Heart left ventricle (tissue), 16 donors: ENCODE data around the gene SYMPK. TPM values are rescaled to one million over a fixed set of nuclear protein-coding genes. Genes with fewer than 3 reads are reported as not detected.
A peak's percentile ranks its signal among the peaks of the same experiment; 100 is the strongest.

Source experiments
- ATAC-seq, 4 donors: fragments of 200-7000 bp; cut with Tn5 transposase; one replicate each; pipeline ENCODE4 v1.9.1; 2020 to 2022; ENCODE audit warnings: moderate library complexity in 4 of 4, mild to moderate bottlenecking in 3 of 4, moderate number of reproducible peaks in 1 of 4
- DNase-seq, 5 donors: peaks; one replicate each; pipeline ENCODE4 v3.0.0-alpha.2; 2020
- H3K27ac ChIP-seq, 12 donors: fragments of 200-600 bp; sonication (generic) in 4 of 12; one replicate each; pipeline versions ENCODE4 v1.5.0 to v1.8.0; 2016 to 2022; ENCODE audit warnings: mild to moderate bottlenecking in 2 of 12
- H3K27me3 ChIP-seq, 9 donors: fragments of 200-600 bp; sonication (generic) in 2 of 9; one replicate each; pipeline versions ENCODE4 v1.5.1 to v1.8.0; 2016 to 2022; ENCODE audit warnings: mild to moderate bottlenecking in 3 of 9
- H3K36me3 ChIP-seq, 9 donors: fragments of 200-600 bp; sonication (generic) in 2 of 9; one replicate each; pipeline versions ENCODE4 v1.5.0 to v1.8.0; 2018 to 2022; ENCODE audit warnings: mild to moderate bottlenecking in 2 of 9
- H3K4me1 ChIP-seq, 12 donors: fragments of 200-600 bp; sonication (generic) in 4 of 12; one replicate each; pipeline versions ENCODE4 v1.5.0 to v1.8.0; 2016 to 2022; ENCODE audit warnings: mild to moderate bottlenecking in 3 of 12
- H3K4me3 ChIP-seq, 12 donors: fragments of 200-600 bp; sonication (generic) in 4 of 12; one replicate each; pipeline versions ENCODE4 v1.5.0 to v1.8.0; 2017 to 2022; ENCODE audit warnings: mild to moderate bottlenecking in 9 of 12, moderate library complexity in 4 of 12
- H3K9me3 ChIP-seq, 12 donors: fragments of 200-600 bp; sonication (generic) in 4 of 12; one replicate each; pipeline versions ENCODE4 v1.5.0 to v1.8.0; 2016 to 2022; ENCODE audit warnings: mild to moderate bottlenecking in 1 of 12
- CTCF ChIP-seq, 12 donors: fragments of 200-600 bp; sonication (generic) in 4 of 12; IDR thresholded peaks; one replicate each; pipeline versions ENCODE4 v1.5.0 to v1.8.0; 2018 to 2022; ENCODE audit warnings: antibody characterized with exemption in 12 of 12, mild to moderate bottlenecking in 5 of 12
- POLR2A ChIP-seq, 2 donors: fragments of 450-650 bp; IDR thresholded peaks; one replicate each; pipeline ENCODE4 v1.6.1; 2017; ENCODE audit warnings: antibody characterized with exemption in 2 of 2, mild to moderate bottlenecking in 2 of 2, moderate library complexity in 2 of 2
- WGBS, 4 donors: extraction: QIAGEN DNeasy Blood & Tissue Kit in 2 of 4; methylation state at CpG; one replicate each; pipeline versions ENCODE4 v1.1.5 to v1.1.7; 2013 to 2018; 5-methylcytosine and 5-hydroxymethylcytosine counted together
- intact Hi-C, 10 donors: fragments of 100-400 bp; cut with DNase I; formaldehyde crosslinking; loops; one replicate each; pipeline versions ENCODE4 v1.11.1 to v1.14.2; 2022
- polyA plus RNA-seq, 2 donors: library from polyadenylated mRNA; stranded (reverse); fragments of 200-250 nt; gene quantifications; one replicate each; pipeline ENCODE4 v1.2.3, GENCODE V29; 2013
- total RNA-seq, 9 donors: library from RNA; depleted of rRNA in 2 of 9; stranded (reverse); fragments of >200 nt in 2 of 9; fragmentation: NEBNext Ultra II Directional in 3 of 9; extraction: Animal tissue kit (Norgen Biotek cat#: 25700) in 3 of 9; gene quantifications; one replicate each; pipeline versions ENCODE4 v1.1.0 to v1.2.4, GENCODE V29; 2016 to 2023
- donor health status: ischemic (EF 13 %, LVEDD 7.1; RV severe dilation, severe dysfunction).
- donor health status: healthy with polysubstance abuse.
- donor health status: DM: no; HTN: yes; CAD: no.
- donor health status: DM: no; HTN: no; CAD: no.
- donor health status: ischemic (EF 25% LVEDD 6.9; RV normal size, moderate dysfunction).
- donor health status: ischemic (EF 25% LVEDD 5.7; RV mildly dilated, moderate dysfunction).
- donor health status: healthy.
- donor health status: DM: yes; HTN: yes; CAD: no.
- donor health status: ischemic (EF 35%, LVEDD 5.7; RV mildly dilated, moderate dysfunction).
- donor health status: nonischemic (EF 11% LVEDD 7.7; RV severe dilation, severe dysfunction).
- donor health status: DM: yes; HTN: yes; CAD: no.
- donor health status: PGD.
- donor health status: ischemic (EF 29% LVEDD 5.4; RV normal size, mild dysfunction).
- donor health status: nonischemic (EF 23%, LVEDD 6.1; RV moderate dilation, normal function).

The SYMPK gene
- total and polyA plus RNA-seq, 11 donors, result 21.9 to 47.7 (median 34.3) TPM

DNA sequence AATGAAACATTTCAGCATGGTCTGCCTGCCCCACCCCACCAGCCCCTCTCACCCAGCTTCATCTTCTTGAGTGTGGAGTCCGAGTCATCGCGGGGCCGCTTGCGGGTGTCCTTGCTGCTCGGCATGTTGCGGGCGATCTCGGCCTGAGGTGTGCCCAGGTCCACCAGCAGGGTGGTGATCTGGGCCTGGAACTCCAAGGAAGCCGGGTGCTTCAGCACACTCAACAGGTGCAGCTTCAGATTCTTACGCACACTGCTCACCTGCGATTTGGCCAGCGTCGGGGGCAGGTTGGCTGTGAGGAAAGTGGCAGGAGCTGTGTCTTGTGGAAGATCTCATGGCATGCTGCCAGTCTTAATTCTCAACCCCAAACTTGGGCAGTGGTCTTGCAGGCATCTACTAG is 20.7 kb downstream of the SYMPK start:
- no peak for TF ChIP-seq CTCF (IDR thresholded peaks at IDR 0.05)
- no peak for TF ChIP-seq POLR2A (IDR thresholded peaks at IDR 0.05)
- ATAC-seq, result no peak

DNA sequence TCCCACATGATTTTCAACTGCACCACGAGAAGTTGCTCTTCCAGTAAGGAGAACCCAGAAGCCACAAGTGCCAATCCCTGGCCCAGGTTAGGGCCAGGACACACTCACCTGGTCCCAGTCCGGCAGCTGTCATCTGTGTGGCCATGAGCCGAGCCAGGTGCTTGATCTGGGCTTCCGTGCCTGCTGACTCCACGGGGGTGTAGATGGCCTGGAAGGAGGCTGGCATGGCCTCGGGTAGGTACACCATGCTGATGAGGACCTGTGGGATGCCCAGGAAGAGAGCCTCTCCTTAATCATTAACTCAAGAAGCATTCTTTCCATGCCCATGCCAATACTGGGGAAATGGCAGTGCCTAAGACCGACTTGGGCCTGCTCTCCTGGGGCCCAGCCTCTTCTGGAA is 28.0 kb downstream of the SYMPK start:
- ATAC-seq, result no peak
- Histone ChIP-seq H3K4me3 (no peak overlapping the region), H3K27me3 (no peaks in the 10 kb centered on the region), H3K9me3 (no peaks in the 10 kb centered on the region), H3K4me1 (no peaks in the 10 kb centered on the region), H3K27ac (no peak overlapping the region), H3K36me3 (peaks cover 0 to 100% (median 99%) of the 10 kb centered on the region in 9 donors)
- intact Hi-C loops, result no loop called here
- no peak for TF ChIP-seq CTCF (IDR thresholded peaks at IDR 0.05)
- peak in 1 of 5 donors; percentile 20 for DNase-seq
- 89 to 95% (median 92%) methylated on average over 7 of the region's 7 CpGs for WGBS, 4 donors

More for the DNA sequence above, 20.7 kb downstream of the SYMPK start:
- 94 to 98% (median 97%) methylated on average over 13 to 14 of the region's 14 CpGs for WGBS, 4 donors
- Histone ChIP-seq H3K36me3 (peaks cover 3 to 100% (median 100%) of the 10 kb centered on the region in 9 donors), H3K27me3 (no peaks in the 10 kb centered on the region), H3K4me3 (no peak overlapping the region), H3K9me3 (no peaks in the 10 kb centered on the region), H3K27ac (no peak overlapping the region), H3K4me1 (no peaks in the 10 kb centered on the region)
- DNase-seq, result peak in 1 of 5 donors; percentile 37
- intact Hi-C loops, result no loop called here

- DNase-seq (peak in 1 of 5 donors; percentile 40), ATAC-seq (no peak)
- Histone ChIP-seq H3K4me3 (no peak overlapping the region), H3K9me3 (no peaks in the 10 kb centered on the region), H3K4me1 (peaks cover 0 to 8% (median 0%) of the 10 kb centered on the region in 12 donors), H3K27me3 (no peaks in the 10 kb centered on the region), H3K36me3 (peaks cover 0 to 100% (median 99%) of the 10 kb centered on the region in 9 donors), H3K27ac (no peak overlapping the region)
- WGBS, 4 donors, result 94 to 97% (median 95%) methylated on average over 12 to 16 of the region's 16 CpGs
- TF ChIP-seq POLR2A (IDR thresholded peaks at IDR 0.05), result no peak
- intact Hi-C loops, result no loop called here
Observed at GRCh38 chr19:45828945-45829344, 34.0 kb downstream of the SYMPK start.

GRCh38 chr19:45828523-45828922 is 34.4 kb downstream of the SYMPK start:
- Histone ChIP-seq H3K4me3 (no peak overlapping the region), H3K9me3 (no peaks in the 10 kb centered on the region), H3K27ac (no peak overlapping the region), H3K27me3 (no peaks in the 10 kb centered on the region), H3K4me1 (peaks cover 0 to 8% (median 0%) of the 10 kb centered on the region in 12 donors), H3K36me3 (peaks cover 0 to 100% (median 98%) of the 10 kb centered on the region in 9 donors)
- no peak for DNase-seq
- WGBS, 4 donors, result 88 to 90% (median 89%) methylated on average over 9 of the region's 9 CpGs
- ATAC-seq, result no peak
- intact Hi-C loops, result no loop called here
- TF ChIP-seq CTCF (IDR thresholded peaks at IDR 0.05) (no peak), POLR2A (IDR thresholded peaks at IDR 0.05) (no peak)
